ENCODE measurements around the gene ATOH7.
"Not testable (repeated sequence)": the region's sequence is repeated elsewhere in the genome, so short reads cannot be mapped to it uniquely, and the experiment has no call there.

Gene ATOH7

DNA sequence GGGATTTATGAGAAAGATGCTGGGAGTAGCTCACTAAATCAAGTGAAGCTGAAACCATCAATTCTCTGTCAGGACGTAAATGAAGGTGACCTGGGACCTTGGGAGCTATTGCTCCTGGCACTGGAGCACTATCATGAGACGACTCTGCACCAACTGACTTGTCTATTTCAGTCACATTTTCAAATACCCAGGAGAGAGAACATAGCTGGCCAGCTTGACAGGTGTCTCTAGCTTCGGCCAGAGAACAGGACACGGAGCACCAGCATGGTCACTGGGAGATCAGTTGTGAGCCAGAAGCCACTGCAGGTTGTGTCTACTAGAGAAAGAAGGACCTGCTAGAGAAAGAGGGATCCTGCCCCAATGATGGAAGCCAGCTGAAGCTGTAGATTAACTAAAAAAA, 17.4 kb upstream of the ATOH7 start:
- DNase-seq (ENCODE audit: low read depth), result no peak
- no peak overlapping the region for H3K4me3 ChIP-seq (ENCODE audit: low read depth, low read length)
- TF ChIP-seq, protein P1, sequence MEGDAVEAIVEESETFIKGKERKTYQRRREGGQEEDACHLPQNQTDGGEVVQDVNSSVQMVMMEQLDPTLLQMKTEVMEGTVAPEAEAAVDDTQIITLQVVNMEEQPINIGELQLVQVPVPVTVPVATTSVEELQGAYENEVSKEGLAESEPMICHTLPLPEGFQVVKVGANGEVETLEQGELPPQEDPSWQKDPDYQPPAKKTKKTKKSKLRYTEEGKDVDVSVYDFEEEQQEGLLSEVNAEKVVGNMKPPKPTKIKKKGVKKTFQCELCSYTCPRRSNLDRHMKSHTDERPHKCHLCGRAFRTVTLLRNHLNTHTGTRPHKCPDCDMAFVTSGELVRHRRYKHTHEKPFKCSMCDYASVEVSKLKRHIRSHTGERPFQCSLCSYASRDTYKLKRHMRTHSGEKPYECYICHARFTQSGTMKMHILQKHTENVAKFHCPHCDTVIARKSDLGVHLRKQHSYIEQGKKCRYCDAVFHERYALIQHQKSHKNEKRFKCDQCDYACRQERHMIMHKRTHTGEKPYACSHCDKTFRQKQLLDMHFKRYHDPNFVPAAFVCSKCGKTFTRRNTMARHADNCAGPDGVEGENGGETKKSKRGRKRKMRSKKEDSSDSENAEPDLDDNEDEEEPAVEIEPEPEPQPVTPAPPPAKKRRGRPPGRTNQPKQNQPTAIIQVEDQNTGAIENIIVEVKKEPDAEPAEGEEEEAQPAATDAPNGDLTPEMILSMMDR (IDR thresholded peaks at IDR 0.05; ENCODE audit: control insufficient read depth, extremely low read depth, insufficient read depth), result no peak

- no peak overlapping the region for H3K4me3 ChIP-seq (ENCODE audit: low read depth, low read length)
- no peak for DNase-seq (ENCODE audit: low read depth)
- TF ChIP-seq, protein P1 (IDR thresholded peaks at IDR 0.05; ENCODE audit: control insufficient read depth, extremely low read depth, insufficient read depth), result no peak
Observed at GRCh38 chr10:68247931-68248330, 16.0 kb upstream of the ATOH7 start.

GRCh38 chr10:68246397-68246796, 14.5 kb upstream of the ATOH7 start:
- H3K4me3 ChIP-seq (ENCODE audit: low read depth, low read length); DNase-seq (ENCODE audit: low read depth): not testable (repeated sequence)

GRCh38 chr10:68242051-68242450, 10.1 kb upstream of the ATOH7 start:
- DNase-seq (ENCODE audit: low read depth), result no peak
- no peak overlapping the region for H3K4me3 ChIP-seq (ENCODE audit: low read depth, low read length)
- TF ChIP-seq, protein P1 (IDR thresholded peaks at IDR 0.05; ENCODE audit: control insufficient read depth, extremely low read depth, insufficient read depth), result no peak

DNA sequence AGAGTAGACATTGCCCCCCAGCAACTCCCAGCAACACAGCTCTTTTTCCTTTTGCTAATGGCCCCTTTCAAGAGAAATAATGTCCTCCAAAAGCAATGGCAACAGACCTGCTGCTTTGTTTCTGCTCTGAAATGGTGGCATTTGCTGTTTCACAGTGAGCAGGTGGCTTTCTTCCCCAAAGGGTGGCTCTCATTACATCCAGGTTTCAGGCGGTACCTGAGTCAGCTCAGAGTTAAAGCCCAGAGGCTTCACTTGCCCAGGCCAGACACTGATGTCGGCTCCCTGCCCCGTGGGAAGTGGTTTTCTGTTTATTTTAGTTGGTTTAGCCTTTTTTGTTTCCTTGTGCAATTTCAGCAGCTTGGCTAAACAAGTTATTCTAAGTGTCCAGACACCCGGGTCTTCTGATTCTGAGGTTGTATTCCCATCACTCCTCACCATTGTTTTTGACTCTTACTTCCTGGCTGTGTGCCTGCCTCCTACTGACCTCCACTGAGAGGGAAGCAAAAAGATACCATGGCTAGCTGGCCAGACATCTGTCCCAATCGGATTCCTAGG, 7.8 kb upstream of the ATOH7 start:
- TF ChIP-seq, protein P1 (IDR thresholded peaks at IDR 0.05; ENCODE audit: control insufficient read depth, extremely low read depth, insufficient read depth), result no peak
- no peak for DNase-seq (ENCODE audit: low read depth)
- H3K4me3 ChIP-seq (ENCODE audit: low read depth, low read length), result no peak overlapping the region

DNA sequence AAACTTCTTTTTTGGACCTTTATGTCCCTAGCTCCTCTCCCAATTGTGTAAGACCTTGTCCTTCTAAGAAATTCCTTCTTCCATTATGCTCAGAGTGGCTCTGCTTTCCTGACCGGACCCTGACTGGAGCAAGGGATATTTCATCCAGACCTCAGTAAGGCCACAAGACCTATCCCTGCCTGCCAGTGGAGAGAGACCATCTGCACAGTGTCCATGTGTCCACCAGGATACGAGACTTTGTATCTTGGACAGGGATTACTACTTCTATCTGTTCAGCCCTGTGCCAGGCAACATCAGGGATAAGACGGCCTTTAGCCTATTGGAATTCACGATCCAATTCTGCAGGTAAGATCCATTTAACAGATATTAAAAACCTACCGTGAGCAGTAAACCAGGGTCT, 7.2 kb upstream of the ATOH7 start:
- TF ChIP-seq, protein P1 (IDR thresholded peaks at IDR 0.05; ENCODE audit: control insufficient read depth, extremely low read depth, insufficient read depth), result no peak
- DNase-seq (ENCODE audit: low read depth), result no peak
- no peak overlapping the region for H3K4me3 ChIP-seq (ENCODE audit: low read depth, low read length)

DNA sequence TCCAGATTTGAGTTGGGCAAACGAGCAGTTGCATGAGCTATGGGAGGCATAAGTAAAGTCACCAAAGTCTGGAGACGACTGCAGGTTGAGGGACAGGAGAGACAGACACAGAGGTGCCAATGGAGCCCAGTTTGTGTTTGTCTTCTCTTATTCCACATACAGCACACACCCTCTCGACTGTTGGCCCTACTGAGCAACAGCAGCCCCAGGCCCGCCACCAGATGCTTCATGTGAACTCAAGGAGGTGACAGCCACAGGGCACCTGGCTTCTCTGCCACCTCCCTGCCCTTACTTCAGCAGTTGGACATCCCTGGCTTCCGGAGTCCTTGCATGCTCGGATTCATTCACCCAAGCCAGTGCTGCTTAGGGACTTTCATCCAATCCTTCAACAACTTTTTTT, 6.5 kb upstream of the ATOH7 start:
- TF ChIP-seq, protein P1 (IDR thresholded peaks at IDR 0.05; ENCODE audit: control insufficient read depth, extremely low read depth, insufficient read depth), result no peak
- DNase-seq (ENCODE audit: low read depth), result no peak
- no peak overlapping the region for H3K4me3 ChIP-seq (ENCODE audit: low read depth, low read length)
